ENCODE measurements around the gene MUSTN1.

MUSTN1 gene

GRCh38 chr3:52786330-52787215, 48.2 kb downstream of the MUSTN1 start:
- no peak for DNase-seq (ENCODE audit: low read depth, low spot score)

DNA sequence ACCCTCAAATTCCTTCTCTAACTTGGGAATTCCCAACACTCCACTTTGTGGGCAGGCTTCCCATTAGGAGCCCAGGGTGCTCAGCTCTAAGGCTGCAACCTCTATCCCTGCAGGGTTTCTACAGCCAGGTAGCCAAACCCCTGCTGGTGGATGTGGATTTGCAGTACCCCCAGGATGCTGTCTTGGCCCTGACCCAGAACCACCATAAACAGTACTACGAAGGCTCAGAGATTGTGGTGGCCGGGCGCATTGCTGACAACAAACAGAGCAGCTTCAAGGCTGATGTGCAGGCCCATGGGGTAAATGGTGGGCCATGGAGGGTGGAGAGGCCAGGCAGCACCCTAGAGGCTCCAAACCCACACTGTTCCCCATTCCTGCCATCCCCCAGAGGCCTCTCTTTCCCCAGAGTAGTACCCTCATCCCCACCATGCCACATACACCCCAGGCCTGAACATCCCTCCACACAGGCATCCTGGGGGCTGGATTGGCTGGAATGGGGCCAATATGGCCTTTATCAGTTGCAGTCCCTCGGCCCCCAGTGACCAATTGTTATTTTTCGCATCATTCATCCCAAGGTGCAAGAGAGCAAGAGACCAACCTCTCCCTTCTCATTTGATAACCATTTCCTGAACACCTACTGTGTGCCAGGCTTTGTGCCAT, 49.8 kb downstream of the MUSTN1 start:
- DNase-seq (ENCODE audit: low read depth, low spot score) = no peak

- no peak for DNase-seq (ENCODE audit: low read depth, low spot score)
Measured at GRCh38 chr3:52784021-52784621, 50.7 kb downstream of the MUSTN1 start.

- no peak for DNase-seq (ENCODE audit: low read depth, low spot score)
Measured at GRCh38 chr3:52783211-52783555, 51.6 kb downstream of the MUSTN1 start.
